Spinal cord (tissue), 10 donors: Measurements from ENCODE around the gene EML5. TPM values are rescaled to one million over a fixed set of nuclear protein-coding genes. Genes with fewer than 3 reads are reported as not detected.
A peak's percentile ranks its signal among the peaks of the same experiment; 100 is the strongest.

Experiments used
- DNase-seq, 6 donors: peaks; one replicate each; pipeline versions ENCODE4 v3.0.0 to v3.0.0-alpha.2; 2013 to 2015; ENCODE audit warnings: low spot score in 6 of 6, low read depth in 4 of 6
- H3K27ac ChIP-seq: one replicate; pipeline ENCODE4 v1.5.1; 2013; ENCODE audit warnings: low read depth, low read length, control low read depth
- H3K27me3 ChIP-seq: one replicate; pipeline ENCODE4 v1.6.1; 2013; ENCODE audit warnings: low read length; ENCODE audit not compliant: control insufficient read depth, insufficient read depth
- H3K36me3 ChIP-seq: one replicate; pipeline ENCODE4 v1.6.1; 2013; ENCODE audit warnings: low read length; ENCODE audit not compliant: control insufficient read depth, insufficient read depth
- H3K4me1 ChIP-seq: one replicate; pipeline ENCODE4 v1.6.1; 2013; ENCODE audit warnings: low read length; ENCODE audit not compliant: control insufficient read depth, insufficient read depth
- H3K4me3 ChIP-seq: one replicate; pipeline ENCODE4 v1.5.1; 2013; ENCODE audit warnings: low read depth, low read length, control low read depth
- H3K9me3 ChIP-seq: one replicate; pipeline ENCODE4 v1.6.1; 2013; ENCODE audit warnings: low read length; ENCODE audit not compliant: control insufficient read depth, insufficient read depth
- WGBS: methylation state at CpG from one replicate; pipeline ENCODE4 v1.1.5; 2013; ENCODE audit warnings: missing lambda C conversion rate; ENCODE audit not compliant: insufficient coverage; 5-methylcytosine and 5-hydroxymethylcytosine counted together
- polyA plus RNA-seq, 2 donors: library from polyadenylated mRNA; unstranded; fragments of 120-200 nt; gene quantifications; one replicate each; pipeline ENCODE4 v1.2.1, GENCODE V29; 2013; ENCODE audit not compliant: insufficient read length in 2 of 2
- total RNA-seq, 2 donors: library from RNA; depleted of rRNA in 1 of 2; stranded (reverse); fragments of 120-200 nt in 1 of 2; fragments of >200 nt in 1 of 2; gene quantifications; one replicate each; pipeline versions ENCODE4 v1.2.3 to v1.2.4, GENCODE V29; 2013 to 2014
- donor health status: healthy.

Gene EML5
- total and polyA plus RNA-seq, 4 donors = 5.2 to 16.1 (median 7.5) TPM

- WGBS = no CpG with 5 or more reads among the region's 3 CpGs
- DNase-seq = no peak
Observed at GRCh38 chr14:88695870-88696269, 96.9 kb downstream of the EML5 start.

GRCh38 chr14:88688386-88688785 lies 104.4 kb downstream of the EML5 start:
- Histone ChIP-seq H3K9me3 (no peaks in the 10 kb centered on the region), H3K27ac (no peak overlapping the region), H3K4me1 (no peaks in the 10 kb centered on the region), H3K4me3 (no peak overlapping the region), H3K36me3 (no peaks in the 10 kb centered on the region), H3K27me3 (no peaks in the 10 kb centered on the region)
- no peak for DNase-seq

More at GRCh38 chr14:88695870-88696269, 96.9 kb downstream of the EML5 start:
- Histone ChIP-seq H3K4me3 (no peak overlapping the region), H3K36me3 (no peaks in the 10 kb centered on the region), H3K9me3 (no peaks in the 10 kb centered on the region), H3K27ac (no peak overlapping the region), H3K27me3 (no peaks in the 10 kb centered on the region), H3K4me1 (no peaks in the 10 kb centered on the region)

- no peaks in the 10 kb centered on the region for H3K4me1 ChIP-seq
- no peak for DNase-seq
- no peaks in the 10 kb centered on the region for H3K27me3 ChIP-seq
- no peaks in the 10 kb centered on the region for H3K36me3 ChIP-seq
- H3K4me3 ChIP-seq = no peak overlapping the region
- WGBS = 83% methylated on average over 1 of the region's 2 CpGs
- H3K27ac ChIP-seq = no peak overlapping the region
- H3K9me3 ChIP-seq = no peaks in the 10 kb centered on the region
Observed at GRCh38 chr14:88683119-88683518, 109.6 kb downstream of the EML5 start.

- H3K27me3 ChIP-seq = no peaks in the 10 kb centered on the region
- no peak overlapping the region for H3K27ac ChIP-seq
- H3K4me1 ChIP-seq = no peaks in the 10 kb centered on the region
- WGBS = 36% methylated on average over 3 of the region's 5 CpGs
- H3K9me3 ChIP-seq = no peaks in the 10 kb centered on the region
- H3K4me3 ChIP-seq = no peak overlapping the region
- no peak for DNase-seq
- no peaks in the 10 kb centered on the region for H3K36me3 ChIP-seq
Observed at GRCh38 chr14:88682495-88683114, 110.1 kb downstream of the EML5 start.

GRCh38 chr14:88681755-88682494 lies 110.8 kb downstream of the EML5 start:
- Histone ChIP-seq H3K9me3 (no peaks in the 10 kb centered on the region), H3K27ac (no peak overlapping the region), H3K36me3 (no peaks in the 10 kb centered on the region), H3K4me3 (no peak overlapping the region), H3K27me3 (no peaks in the 10 kb centered on the region), H3K4me1 (no peaks in the 10 kb centered on the region)
- DNase-seq = no peak
- no CpG with 5 or more reads among the region's 5 CpGs for WGBS

GRCh38 chr14:88669346-88669745 lies 123.4 kb downstream of the EML5 start:
- H3K9me3 ChIP-seq = no peaks in the 10 kb centered on the region
- H3K4me3 ChIP-seq = no peak overlapping the region
- DNase-seq = no peak
- H3K27me3 ChIP-seq = no peaks in the 10 kb centered on the region
- peaks cover 4% of the 10 kb centered on the region for H3K4me1 ChIP-seq
- no peak overlapping the region for H3K27ac ChIP-seq
- no peaks in the 10 kb centered on the region for H3K36me3 ChIP-seq
- WGBS = 81% methylated on average over 2 of the region's 4 CpGs

- H3K27me3 ChIP-seq = no peaks in the 10 kb centered on the region
- no peak overlapping the region for H3K27ac ChIP-seq
- H3K36me3 ChIP-seq = no peaks in the 10 kb centered on the region
- WGBS = 86% methylated on average over 3 of the region's 3 CpGs
- no peak for DNase-seq
- H3K4me1 ChIP-seq = peaks cover 4% of the 10 kb centered on the region
- no peaks in the 10 kb centered on the region for H3K9me3 ChIP-seq
- H3K4me3 ChIP-seq = no peak overlapping the region
Observed at GRCh38 chr14:88668448-88669116, 124.2 kb downstream of the EML5 start.

GRCh38 chr14:88667555-88668273 lies 125.0 kb downstream of the EML5 start:
- no peak overlapping the region for H3K27ac ChIP-seq
- no peak overlapping the region for H3K4me3 ChIP-seq
- WGBS = 38% methylated on average over 3 of the region's 4 CpGs
- no peaks in the 10 kb centered on the region for H3K27me3 ChIP-seq
- DNase-seq = peak; percentile 31 to 90 (median 60)
- H3K4me1 ChIP-seq = peaks cover 4% of the 10 kb centered on the region
- H3K9me3 ChIP-seq = no peaks in the 10 kb centered on the region
- H3K36me3 ChIP-seq = no peaks in the 10 kb centered on the region

- H3K36me3 ChIP-seq = peaks cover 5% of the 10 kb centered on the region
- WGBS = 100% methylated on average over 4 of the region's 5 CpGs
- no peak for DNase-seq
- no peak overlapping the region for H3K27ac ChIP-seq
- H3K4me1 ChIP-seq = no peaks in the 10 kb centered on the region
- no peak overlapping the region for H3K4me3 ChIP-seq
- no peaks in the 10 kb centered on the region for H3K27me3 ChIP-seq
- H3K9me3 ChIP-seq = no peaks in the 10 kb centered on the region
Observed at GRCh38 chr14:88660056-88660455, 132.7 kb downstream of the EML5 start.
